A673 (cell line): ENCODE data around the gene CYTL1.

Experiments used
- CTCF ChIP-seq: fragments of 300-800, 200-600 bp; sonication (generic); conservative IDR thresholded peaks from 2 replicates; pipeline ENCODE4 v1.5.1; 2017; ENCODE audit warnings: low read depth, mild to moderate bottlenecking, antibody characterized with exemption, low read length, moderate library complexity, mixed read lengths
- EZH2 ChIP-seq: fragments of 200-600 bp; sonication (generic); IDR thresholded peaks from 2 replicates; pipeline ENCODE4 v1.6.1; 2017; ENCODE audit warnings: borderline replicate concordance, low read depth, mild to moderate bottlenecking, mixed read lengths, antibody characterized with exemption, low read length; ENCODE audit not compliant: poor library complexity, severe bottlenecking

DNA sequence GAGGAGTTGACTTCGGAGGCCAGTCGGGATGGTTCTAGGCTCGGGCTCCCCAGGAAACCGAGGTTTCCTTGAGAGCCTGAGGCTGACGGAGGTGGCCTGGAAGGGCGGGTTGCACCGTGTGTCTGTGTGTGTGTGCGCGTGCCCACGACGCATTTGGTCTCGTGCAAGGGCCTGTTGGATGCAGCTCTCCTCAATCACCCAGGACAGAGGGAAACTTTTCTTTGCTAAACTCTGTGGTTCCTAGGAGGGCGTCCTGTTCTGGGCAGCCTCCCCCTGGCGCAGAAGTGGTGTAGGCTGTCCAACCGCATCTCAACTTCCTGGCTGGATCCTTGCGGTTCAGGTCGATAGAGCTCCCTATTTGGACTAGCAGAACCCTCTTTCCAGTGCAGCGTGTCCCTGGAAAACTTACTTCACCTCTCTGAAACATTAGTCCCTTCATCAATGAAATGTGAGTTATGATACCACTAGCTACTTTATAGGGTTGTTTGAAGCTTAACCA, 33.0 kb upstream of the CYTL1 start:
- no peak for TF ChIP-seq EZH2
- no peak for TF ChIP-seq CTCF
